H9 (cell line): Measurements from ENCODE around the gene CREB1. TPM values are rescaled to one million over a fixed set of nuclear protein-coding genes. Genes with fewer than 3 reads are reported as not detected.
"Not testable (repeated sequence)": the region's sequence is repeated elsewhere in the genome, so short reads cannot be mapped to it uniquely, and the experiment has no call there.

Experiments used
- DNase-seq: peaks from one replicate; pipeline ENCODE4 v3.0.0-alpha.2; 2017
- H2AFZ ChIP-seq: one replicate; pipeline ENCODE4 v1.6.1; 2013; ENCODE audit warnings: mild to moderate bottlenecking, low read length, control low read depth, moderate library complexity
- H2AK5ac ChIP-seq: 2 replicates; pipeline ENCODE4 v1.6.1; 2013; ENCODE audit warnings: low read length, control low read depth, mixed read lengths; ENCODE audit not compliant: insufficient read length
- H2BK120ac ChIP-seq: one replicate; pipeline ENCODE4 v1.6.1; 2013; ENCODE audit warnings: low read depth, mild to moderate bottlenecking, low read length, control low read depth, inconsistent platforms; ENCODE audit not compliant: poor library complexity, severe bottlenecking
- H2BK12ac ChIP-seq: 2 replicates; pipeline ENCODE4 v1.6.1; 2013; ENCODE audit warnings: low read length, control low read depth, mixed read lengths, low read depth; ENCODE audit not compliant: insufficient read length
- H2BK15ac ChIP-seq: 2 replicates; pipeline ENCODE4 v1.6.1; 2013; ENCODE audit warnings: low read depth, low read length, control low read depth
- H2BK20ac ChIP-seq: one replicate; pipeline ENCODE4 v1.6.1; 2013; ENCODE audit warnings: low read depth, mild to moderate bottlenecking, low read length, control low read depth, inconsistent platforms; ENCODE audit not compliant: poor library complexity, severe bottlenecking
- H2BK5ac ChIP-seq: 2 replicates; pipeline ENCODE4 v1.6.1; 2013; ENCODE audit warnings: low read length, control low read depth, mixed read lengths; ENCODE audit not compliant: insufficient read length
- H3K14ac ChIP-seq: 2 replicates; pipeline ENCODE4 v1.6.1; 2013; ENCODE audit warnings: low read length, control low read depth; ENCODE audit not compliant: insufficient read depth
- H3K18ac ChIP-seq: 2 replicates; pipeline ENCODE4 v1.6.1; 2013; ENCODE audit warnings: low read depth, mild to moderate bottlenecking, mixed read lengths, low read length, control low read depth; ENCODE audit not compliant: insufficient read length
- H3K23ac ChIP-seq: 2 replicates; pipeline ENCODE4 v1.6.1; 2013; ENCODE audit warnings: low read length, control low read depth, mixed read lengths, low read depth; ENCODE audit not compliant: insufficient read length
- H3K23me2 ChIP-seq: 2 replicates; pipeline ENCODE4 v1.6.1; 2013; ENCODE audit warnings: low read depth, mild to moderate bottlenecking, mixed read lengths, low read length, control low read depth; ENCODE audit not compliant: insufficient read length, poor library complexity, severe bottlenecking
- H3K27ac ChIP-seq: 2 replicates; pipeline ENCODE4 v1.5.1; 2013; ENCODE audit warnings: low read length, control low read depth, mixed read lengths, low read depth; ENCODE audit not compliant: insufficient read length
- H3K27me3 ChIP-seq: 2 replicates; pipeline ENCODE4 v1.6.1; 2013; ENCODE audit warnings: low read length, control low read depth, inconsistent platforms; ENCODE audit not compliant: insufficient read depth
- H3K4ac ChIP-seq: 2 replicates; pipeline ENCODE4 v1.6.1; 2013; ENCODE audit warnings: low read depth, mild to moderate bottlenecking, control low read depth, inconsistent platforms, low read length, moderate library complexity
- H3K4me1 ChIP-seq: 2 replicates; pipeline ENCODE4 v1.6.1; 2013; ENCODE audit warnings: low read length, control low read depth, inconsistent platforms; ENCODE audit not compliant: insufficient read depth
- H3K4me2 ChIP-seq: 2 replicates; pipeline ENCODE4 v1.6.1; 2013; ENCODE audit warnings: low read length, control low read depth, mixed read lengths; ENCODE audit not compliant: insufficient read length, insufficient read depth
- H3K56ac ChIP-seq: 2 replicates; pipeline ENCODE4 v1.6.1; 2013; ENCODE audit warnings: low read depth, mild to moderate bottlenecking, mixed read lengths, low read length, control low read depth; ENCODE audit not compliant: insufficient read length
- H3K79me1 ChIP-seq: 2 replicates; pipeline ENCODE4 v1.6.1; 2013; ENCODE audit warnings: low read depth, mild to moderate bottlenecking, moderate library complexity, low read length, control low read depth, inconsistent platforms; ENCODE audit not compliant: insufficient read depth, poor library complexity, severe bottlenecking
- H3K79me2 ChIP-seq: 2 replicates; pipeline ENCODE4 v1.6.1; 2013; ENCODE audit warnings: low read length, control low read depth, inconsistent platforms; ENCODE audit not compliant: insufficient read depth
- H3K9ac ChIP-seq: 2 replicates; pipeline ENCODE4 v1.6.1; 2013; ENCODE audit warnings: low read length, control low read depth, mixed read lengths; ENCODE audit not compliant: insufficient read length; ENCODE audit errors: extremely low read depth
- H3K9me3 ChIP-seq: one replicate; pipeline ENCODE4 v1.6.1; 2013; ENCODE audit warnings: low read depth, low read length, inconsistent platforms; ENCODE audit not compliant: control insufficient read depth
- H3T11ph ChIP-seq: one replicate; pipeline ENCODE4 v1.6.1; 2013; ENCODE audit warnings: mild to moderate bottlenecking, low read length, control low read depth, inconsistent platforms
- H4K20me1 ChIP-seq: one replicate; pipeline ENCODE4 v1.6.1; 2013; ENCODE audit not compliant: control insufficient read depth, insufficient read length, insufficient read depth
- H4K5ac ChIP-seq: 2 replicates; pipeline ENCODE4 v1.6.1; 2013; ENCODE audit warnings: low read depth, mild to moderate bottlenecking, mixed read lengths, low read length, control low read depth; ENCODE audit not compliant: insufficient read length
- H4K8ac ChIP-seq: replicated peaks from 2 replicates; pipeline ENCODE4 v1.6.1; 2013; ENCODE audit warnings: low read length, control low read depth, mixed read lengths, low read depth; ENCODE audit not compliant: insufficient read length
- H4K91ac ChIP-seq: 2 replicates; pipeline ENCODE4 v1.6.1; 2013; ENCODE audit warnings: low read depth, mild to moderate bottlenecking, moderate library complexity, mixed read lengths, low read length, control low read depth; ENCODE audit not compliant: insufficient read length
- H3K27ac Mint-ChIP-seq, 3 experiments: 2 replicates in 2 of 3; 3 replicates in 1 of 3; pipeline ENCODE4 v1.8.0; 2020 to 2021; ENCODE audit warnings: mixed read lengths in 3 of 3, mild to moderate bottlenecking in 1 of 3, moderate library complexity in 1 of 3
- H3K27me3 Mint-ChIP-seq: 2 replicates; pipeline ENCODE4 v1.8.0; 2021; ENCODE audit warnings: low read depth, mild to moderate bottlenecking, moderate library complexity, mixed read lengths
- H3K36me3 Mint-ChIP-seq, 3 experiments: 2 replicates in 2 of 3; 3 replicates in 1 of 3; pipeline ENCODE4 v1.8.0; 2020 to 2021; ENCODE audit warnings: low read depth in 3 of 3, mixed read lengths in 3 of 3; ENCODE audit not compliant: insufficient read depth in 1 of 3
- H3K4me1 Mint-ChIP-seq, 2 experiments: 2 replicates each; pipeline ENCODE4 v1.8.0; 2020; ENCODE audit warnings: mixed read lengths in 2 of 2
- H3K4me3 Mint-ChIP-seq, 2 experiments: 2 replicates in 1 of 2; 3 replicates in 1 of 2; pipeline ENCODE4 v1.8.0; 2020 to 2021; ENCODE audit warnings: mild to moderate bottlenecking in 2 of 2, mixed read lengths in 2 of 2, moderate library complexity in 1 of 2
- H3K9me3 Mint-ChIP-seq, 2 experiments: 2 replicates in 1 of 2; 3 replicates in 1 of 2; pipeline ENCODE4 v1.8.0; 2020; ENCODE audit warnings: mild to moderate bottlenecking in 2 of 2, mixed read lengths in 2 of 2, moderate library complexity in 1 of 2
- CTCF ChIP-seq: fragments of 200-600 bp; sonication (generic); conservative IDR thresholded peaks from 3 replicates; pipeline ENCODE4 v1.8.0; 2021; ENCODE audit warnings: antibody characterized with exemption, mild to moderate bottlenecking
- WGBS: extraction: QIAGEN DNeasy Blood & Tissue Kit; methylation state at CpG from one replicate; pipeline ENCODE4 v1.1.7; 2013; ENCODE audit warnings: missing lambda C conversion rate, low lambda C conversion rate, mixed read lengths; ENCODE audit not compliant: insufficient read length; ENCODE audit errors: extremely low coverage; 5-methylcytosine and 5-hydroxymethylcytosine counted together
- total RNA-seq: library from RNA; stranded (reverse); gene quantifications from 2 replicates; pipeline ENCODE4 v1.2.1, GENCODE V29; 2021

The CREB1 gene
- total RNA-seq, 1 experiment from 2014 or later = 103 TPM

GRCh38 chr2:207643892-207644291 is 114.1 kb downstream of the CREB1 start:
- Histone ChIP-seq H3K9ac (no peak overlapping the region), H3T11ph (no peak overlapping the region), H2AFZ (no peak overlapping the region), H3K14ac (no peak overlapping the region), H4K20me1 (no peaks in the 10 kb centered on the region), H3K4me2 (no peak overlapping the region), H2BK20ac (no peak overlapping the region), H3K23ac (no peak overlapping the region), H3K18ac (no peak overlapping the region), H3K4me1 (no peaks in the 10 kb centered on the region), H2BK15ac (no peak overlapping the region), H4K5ac (no peak overlapping the region), H2BK120ac (no peak overlapping the region), H2BK12ac (no peak overlapping the region), H3K23me2 (no peaks in the 10 kb centered on the region), H3K4ac (no peak overlapping the region), H3K27me3 (no peaks in the 10 kb centered on the region), H2AK5ac (no peak overlapping the region), H4K8ac (no peak overlapping the region), H3K27ac (no peak overlapping the region), H3K56ac (no peak overlapping the region), H3K9me3 (no peaks in the 10 kb centered on the region), H2BK5ac (no peak overlapping the region), H3K79me2 (no peaks in the 10 kb centered on the region), H3K79me1 (no peaks in the 10 kb centered on the region), H4K91ac (no peak overlapping the region)
- Mint-ChIP-seq H3K9me3 (peaks cover 13 to 17% of the 10 kb centered on the region in 2 experiments; a peak in 4 of 5 replicates), H3K27ac (no peak overlapping the region), H3K4me3 (no peak overlapping the region), H3K36me3 (peaks cover 0 to 10% (median 0%) of the 10 kb centered on the region in 3 experiments; a peak in 1 of 7 replicates), H3K4me1 (no peaks in the 10 kb centered on the region), H3K27me3 (no peaks in the 10 kb centered on the region)
- DNase-seq = no peak
- no peak for TF ChIP-seq CTCF
- WGBS = no CpG with 5 or more reads among the region's 1 CpG

GRCh38 chr2:207646582-207646981 is 116.8 kb downstream of the CREB1 start:
- H3K4me1 Mint-ChIP-seq, H3K14ac ChIP-seq, H3K23ac ChIP-seq, H3K9me3 ChIP-seq, H3K56ac ChIP-seq, H3K79me1 ChIP-seq, H4K8ac ChIP-seq, DNase-seq, H2BK20ac ChIP-seq, H3K79me2 ChIP-seq, H3K4me2 ChIP-seq, H3K4me1 ChIP-seq, H3K27me3 ChIP-seq, H3K36me3 Mint-ChIP-seq, H3K4ac ChIP-seq, H2BK5ac ChIP-seq, H3K23me2 ChIP-seq, H2BK12ac ChIP-seq, H3K27ac Mint-ChIP-seq, H2AK5ac ChIP-seq, H3K18ac ChIP-seq, H2AFZ ChIP-seq, H3K9me3 Mint-ChIP-seq, H3K27me3 Mint-ChIP-seq, H2BK15ac ChIP-seq, H3K27ac ChIP-seq, H3K9ac ChIP-seq, H4K5ac ChIP-seq, H3T11ph ChIP-seq, H3K4me3 Mint-ChIP-seq, H2BK120ac ChIP-seq, H4K20me1 ChIP-seq, H4K91ac ChIP-seq: not testable (repeated sequence)
- WGBS = no CpG with 5 or more reads among the region's 7 CpGs
